ENCODE results near the gene IFNLR1.

The IFNLR1 gene

GRCh38 chr1:24191860-24192259 lies 4.8 kb upstream of the IFNLR1 start:
- Histone ChIP-seq H3K9me3 (ENCODE audit: control insufficient read depth, low read length) (no peaks in the 10 kb centered on the region), H3K36me3 (ENCODE audit: control insufficient read depth, insufficient read depth, low read length) (no peaks in the 10 kb centered on the region), H3K4me1 (ENCODE audit: control insufficient read depth, insufficient read depth, low read length, poor library complexity, severe bottlenecking) (peaks cover 5% of the 10 kb centered on the region), H3K4me3 (ENCODE audit: extremely low read depth, insufficient read depth, low read length, poor library complexity, severe bottlenecking) (no peak overlapping the region), H3K27ac (ENCODE audit: low read depth, low read length, severe bottlenecking) (no peak overlapping the region)
- 90 to 93% methylated on average over 4 of the region's 5 CpGs for WGBS, 2 experiments (ENCODE audit: insufficient coverage in 2 of 2)

GRCh38 chr1:24190983-24191461 lies 3.9 kb upstream of the IFNLR1 start:
- Histone ChIP-seq H3K4me1 (ENCODE audit: control insufficient read depth, insufficient read depth, low read length, poor library complexity, severe bottlenecking) (peaks cover 5% of the 10 kb centered on the region), H3K27ac (ENCODE audit: low read depth, low read length, severe bottlenecking) (no peak overlapping the region), H3K9me3 (ENCODE audit: control insufficient read depth, low read length) (no peaks in the 10 kb centered on the region), H3K4me3 (ENCODE audit: extremely low read depth, insufficient read depth, low read length, poor library complexity, severe bottlenecking) (no peak overlapping the region), H3K36me3 (ENCODE audit: control insufficient read depth, insufficient read depth, low read length) (no peaks in the 10 kb centered on the region)
- 84 to 100% methylated on average over 2 to 3 of the region's 3 CpGs for WGBS, 2 experiments (ENCODE audit: insufficient coverage in 2 of 2)

- no peak overlapping the region for H3K4me3 ChIP-seq (ENCODE audit: extremely low read depth, insufficient read depth, low read length, poor library complexity, severe bottlenecking)
- no peaks in the 10 kb centered on the region for H3K36me3 ChIP-seq (ENCODE audit: control insufficient read depth, insufficient read depth, low read length)
- H3K4me1 ChIP-seq (ENCODE audit: control insufficient read depth, insufficient read depth, low read length, poor library complexity, severe bottlenecking): peaks cover 5% of the 10 kb centered on the region
- WGBS, 2 experiments (ENCODE audit: insufficient coverage in 2 of 2): 90 to 97% methylated on average over 3 to 7 of the region's 7 CpGs
- no peaks in the 10 kb centered on the region for H3K9me3 ChIP-seq (ENCODE audit: control insufficient read depth, low read length)
- H3K27ac ChIP-seq (ENCODE audit: low read depth, low read length, severe bottlenecking): no peak overlapping the region
These were observed 2.4 kb upstream of the IFNLR1 start for GRCh38 chr1:24189528-24189927.

GRCh38 chr1:24186711-24186992 lies 437 bp downstream of the IFNLR1 start:
- H3K4me1 ChIP-seq (ENCODE audit: control insufficient read depth, insufficient read depth, low read length, poor library complexity, severe bottlenecking): peaks cover 5% of the 10 kb centered on the region
- WGBS, 2 experiments (ENCODE audit: insufficient coverage in 2 of 2): 42 to 51% methylated on average over 6 of the region's 8 CpGs
- H3K9me3 ChIP-seq (ENCODE audit: control insufficient read depth, low read length): no peaks in the 10 kb centered on the region
- H3K4me3 ChIP-seq (ENCODE audit: extremely low read depth, insufficient read depth, low read length, poor library complexity, severe bottlenecking): peak overlapping the region; percentile 48
- no peak overlapping the region for H3K27ac ChIP-seq (ENCODE audit: low read depth, low read length, severe bottlenecking)
- H3K36me3 ChIP-seq (ENCODE audit: control insufficient read depth, insufficient read depth, low read length): no peaks in the 10 kb centered on the region

GRCh38 chr1:24186031-24186710 lies 918 bp downstream of the IFNLR1 start:
- Histone ChIP-seq H3K36me3 (ENCODE audit: control insufficient read depth, insufficient read depth, low read length) (no peaks in the 10 kb centered on the region), H3K27ac (ENCODE audit: low read depth, low read length, severe bottlenecking) (no peak overlapping the region), H3K4me1 (ENCODE audit: control insufficient read depth, insufficient read depth, low read length, poor library complexity, severe bottlenecking) (peaks cover 5% of the 10 kb centered on the region), H3K4me3 (ENCODE audit: extremely low read depth, insufficient read depth, low read length, poor library complexity, severe bottlenecking) (peak overlapping the region; percentile 48), H3K9me3 (ENCODE audit: control insufficient read depth, low read length) (no peaks in the 10 kb centered on the region)
- WGBS, 2 experiments (ENCODE audit: insufficient coverage in 2 of 2): 81% methylated on average over 5 to 8 of the region's 13 CpGs

GRCh38 chr1:24185076-24185475 lies 2.0 kb downstream of the IFNLR1 start:
- H3K27ac ChIP-seq (ENCODE audit: low read depth, low read length, severe bottlenecking): no peak overlapping the region
- H3K36me3 ChIP-seq (ENCODE audit: control insufficient read depth, insufficient read depth, low read length): no peaks in the 10 kb centered on the region
- no peak overlapping the region for H3K4me3 ChIP-seq (ENCODE audit: extremely low read depth, insufficient read depth, low read length, poor library complexity, severe bottlenecking)
- H3K9me3 ChIP-seq (ENCODE audit: control insufficient read depth, low read length): no peaks in the 10 kb centered on the region
- peaks cover 5% of the 10 kb centered on the region for H3K4me1 ChIP-seq (ENCODE audit: control insufficient read depth, insufficient read depth, low read length, poor library complexity, severe bottlenecking)
- WGBS, 2 experiments (ENCODE audit: insufficient coverage in 2 of 2): 90 to 100% methylated on average over 2 to 3 of the region's 4 CpGs

GRCh38 chr1:24182061-24182460 lies 5.0 kb downstream of the IFNLR1 start:
- no peaks in the 10 kb centered on the region for H3K9me3 ChIP-seq (ENCODE audit: control insufficient read depth, low read length)
- 78 to 97% methylated on average over 5 to 6 of the region's 6 CpGs for WGBS, 2 experiments (ENCODE audit: insufficient coverage in 2 of 2)
- H3K4me3 ChIP-seq (ENCODE audit: extremely low read depth, insufficient read depth, low read length, poor library complexity, severe bottlenecking): no peak overlapping the region
- no peaks in the 10 kb centered on the region for H3K36me3 ChIP-seq (ENCODE audit: control insufficient read depth, insufficient read depth, low read length)
- no peaks in the 10 kb centered on the region for H3K4me1 ChIP-seq (ENCODE audit: control insufficient read depth, insufficient read depth, low read length, poor library complexity, severe bottlenecking)
- no peak overlapping the region for H3K27ac ChIP-seq (ENCODE audit: low read depth, low read length, severe bottlenecking)

GRCh38 chr1:24181619-24182018 lies 5.5 kb downstream of the IFNLR1 start:
- no peaks in the 10 kb centered on the region for H3K36me3 ChIP-seq (ENCODE audit: control insufficient read depth, insufficient read depth, low read length)
- no peaks in the 10 kb centered on the region for H3K4me1 ChIP-seq (ENCODE audit: control insufficient read depth, insufficient read depth, low read length, poor library complexity, severe bottlenecking)
- H3K9me3 ChIP-seq (ENCODE audit: control insufficient read depth, low read length): no peaks in the 10 kb centered on the region
- 91 to 99% methylated on average over 5 of the region's 5 CpGs for WGBS, 2 experiments (ENCODE audit: insufficient coverage in 2 of 2)
- H3K4me3 ChIP-seq (ENCODE audit: extremely low read depth, insufficient read depth, low read length, poor library complexity, severe bottlenecking): no peak overlapping the region
- H3K27ac ChIP-seq (ENCODE audit: low read depth, low read length, severe bottlenecking): no peak overlapping the region

- Histone ChIP-seq H3K36me3 (ENCODE audit: control insufficient read depth, insufficient read depth, low read length) (no peaks in the 10 kb centered on the region), H3K4me1 (ENCODE audit: control insufficient read depth, insufficient read depth, low read length, poor library complexity, severe bottlenecking) (no peaks in the 10 kb centered on the region), H3K27ac (ENCODE audit: low read depth, low read length, severe bottlenecking) (no peak overlapping the region), H3K9me3 (ENCODE audit: control insufficient read depth, low read length) (no peaks in the 10 kb centered on the region), H3K4me3 (ENCODE audit: extremely low read depth, insufficient read depth, low read length, poor library complexity, severe bottlenecking) (no peak overlapping the region)
- 93 to 96% methylated on average over 3 to 5 of the region's 6 CpGs for WGBS, 2 experiments (ENCODE audit: insufficient coverage in 2 of 2)
These were observed 6.4 kb downstream of the IFNLR1 start for GRCh38 chr1:24180676-24181075.

GRCh38 chr1:24179251-24179840 lies 7.7 kb downstream of the IFNLR1 start:
- H3K36me3 ChIP-seq (ENCODE audit: control insufficient read depth, insufficient read depth, low read length): no peaks in the 10 kb centered on the region
- H3K27ac ChIP-seq (ENCODE audit: low read depth, low read length, severe bottlenecking): no peak overlapping the region
- no peaks in the 10 kb centered on the region for H3K9me3 ChIP-seq (ENCODE audit: control insufficient read depth, low read length)
- H3K4me3 ChIP-seq (ENCODE audit: extremely low read depth, insufficient read depth, low read length, poor library complexity, severe bottlenecking): no peak overlapping the region
- H3K4me1 ChIP-seq (ENCODE audit: control insufficient read depth, insufficient read depth, low read length, poor library complexity, severe bottlenecking): no peaks in the 10 kb centered on the region
- WGBS, 2 experiments (ENCODE audit: insufficient coverage in 2 of 2): 92 to 97% methylated on average over 6 to 8 of the region's 10 CpGs

GRCh38 chr1:24178407-24178806 lies 8.7 kb downstream of the IFNLR1 start:
- Histone ChIP-seq H3K27ac (ENCODE audit: low read depth, low read length, severe bottlenecking) (no peak overlapping the region), H3K9me3 (ENCODE audit: control insufficient read depth, low read length) (no peaks in the 10 kb centered on the region), H3K36me3 (ENCODE audit: control insufficient read depth, insufficient read depth, low read length) (no peaks in the 10 kb centered on the region), H3K4me3 (ENCODE audit: extremely low read depth, insufficient read depth, low read length, poor library complexity, severe bottlenecking) (no peak overlapping the region), H3K4me1 (ENCODE audit: control insufficient read depth, insufficient read depth, low read length, poor library complexity, severe bottlenecking) (no peaks in the 10 kb centered on the region)
- WGBS, 2 experiments (ENCODE audit: insufficient coverage in 2 of 2): 93 to 100% methylated on average over 1 of the region's 3 CpGs

Measured in mesodermal cell (in vitro differentiated cells).